Measurements from ENCODE around the gene PPFIBP2. TPM values are rescaled to one million over a fixed set of nuclear protein-coding genes. Genes with fewer than 3 reads are reported as not detected.

The PPFIBP2 gene
- total and polyA plus RNA-seq, 12 donors: 6.4 to 40.7 (median 21.4) TPM

- Histone ChIP-seq H3K27me3 (no peaks in the 10 kb centered on the region), H3K27ac (no peak overlapping the region), H3K9me3 (no peaks in the 10 kb centered on the region), H3K4me1 (peaks cover 0 to 19% (median 12%) of the 10 kb centered on the region in 9 donors), H3K36me3 (peaks cover 0 to 75% (median 5%) of the 10 kb centered on the region in 9 donors), H3K4me3 (no peak overlapping the region)
- no peak for TF ChIP-seq CTCF (IDR thresholded peaks at IDR 0.05)
- 88 to 93% methylated on average over 8 of the region's 8 CpGs for WGBS, 2 donors
- no peak for DNase-seq
- no peak for ATAC-seq
- intact Hi-C loops (cut with DNase I): no loop called here
Measured at GRCh38 chr11:7617032-7617431, 103.2 kb downstream of the PPFIBP2 start.

GRCh38 chr11:7619322-7619721 lies 105.5 kb downstream of the PPFIBP2 start:
- no peak overlapping the region for H3K27ac ChIP-seq
- peaks cover 0 to 82% (median 5%) of the 10 kb centered on the region in 9 donors for H3K36me3 ChIP-seq
- intact Hi-C loops (cut with DNase I): no loop called here

GRCh38 chr11:7621090-7621489 lies 107.3 kb downstream of the PPFIBP2 start:
- H3K4me1 ChIP-seq: no peaks in the 10 kb centered on the region
- TF ChIP-seq CTCF (IDR thresholded peaks at IDR 0.05): no peak
- H3K27ac ChIP-seq: no peak overlapping the region
- H3K4me3 ChIP-seq: no peak overlapping the region
- H3K36me3 ChIP-seq: peaks cover 0 to 87% (median 5%) of the 10 kb centered on the region in 9 donors
- no peaks in the 10 kb centered on the region for H3K9me3 ChIP-seq
- intact Hi-C loops (cut with DNase I): no loop called here
- ATAC-seq (no peak), DNase-seq (no peak)
- 76 to 77% methylated on average over 3 of the region's 3 CpGs for WGBS, 2 donors
- no peaks in the 10 kb centered on the region for H3K27me3 ChIP-seq

More at GRCh38 chr11:7619322-7619721, 105.5 kb downstream of the PPFIBP2 start:
- H3K4me1 ChIP-seq: no peaks in the 10 kb centered on the region
- DNase-seq (no peak), ATAC-seq (no peak)
- H3K4me3 ChIP-seq: no peak overlapping the region
- 93% methylated on average over 3 of the region's 3 CpGs for WGBS, 2 donors
- no peaks in the 10 kb centered on the region for H3K9me3 ChIP-seq
- H3K27me3 ChIP-seq: no peaks in the 10 kb centered on the region
- TF ChIP-seq CTCF (IDR thresholded peaks at IDR 0.05): no peak

- no peak for DNase-seq
- Histone ChIP-seq H3K27ac (no peak overlapping the region), H3K27me3 (no peaks in the 10 kb centered on the region), H3K9me3 (no peaks in the 10 kb centered on the region), H3K4me1 (no peaks in the 10 kb centered on the region), H3K36me3 (peaks cover 0 to 89% (median 7%) of the 10 kb centered on the region in 9 donors), H3K4me3 (no peak overlapping the region)
- intact Hi-C loops (cut with DNase I): no loop called here
- no peak for TF ChIP-seq CTCF (IDR thresholded peaks at IDR 0.05)
- ATAC-seq: no peak
- WGBS, 2 donors: 15 to 29% methylated on average over 1 of the region's 1 CpG
Measured at GRCh38 chr11:7621554-7621953, 107.8 kb downstream of the PPFIBP2 start.

Measured in heart right ventricle (tissue), 16 donors.